Measurements from ENCODE around the gene LMCD1.
"Not testable (repeated sequence)": the region's sequence is repeated elsewhere in the genome, so short reads cannot be mapped to it uniquely, and the experiment has no call there.

LMCD1 gene

GRCh38 chr3:8579096-8579495 lies 77.5 kb downstream of the LMCD1 start:
- no peak for DNase-seq (ENCODE audit: low read depth, low spot score)

DNA sequence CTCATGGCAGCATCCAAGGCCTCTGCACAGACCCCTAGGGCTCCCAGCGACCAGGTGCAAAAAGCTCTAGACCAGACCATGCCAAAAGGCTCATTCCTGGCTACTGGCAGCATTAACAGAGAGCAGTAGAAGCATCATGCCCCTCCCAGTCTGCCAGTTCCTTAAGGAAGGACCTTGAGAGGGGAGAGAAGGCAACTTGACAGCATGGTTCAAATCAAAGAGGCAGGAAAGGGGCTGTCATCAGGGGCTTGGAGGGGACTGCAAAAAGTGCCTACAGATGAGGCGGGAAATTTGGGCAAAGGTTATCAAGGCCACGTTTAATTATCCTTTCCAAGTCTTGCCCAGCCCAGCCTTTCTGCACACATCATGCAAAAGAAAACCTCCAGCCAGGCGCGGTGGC lies 78.3 kb downstream of the LMCD1 start:
- no peak overlapping the region for H3K27ac ChIP-seq
- DNase-seq (ENCODE audit: low read depth, low spot score), result no peak

More at GRCh38 chr3:8579096-8579495, 77.5 kb downstream of the LMCD1 start:
- H3K27ac ChIP-seq, result no peak overlapping the region

- not testable (repeated sequence) for H3K27ac ChIP-seq; DNase-seq (ENCODE audit: low read depth, low spot score)
These were observed 78.8 kb downstream of the LMCD1 start for GRCh38 chr3:8580434-8580833.

DNA sequence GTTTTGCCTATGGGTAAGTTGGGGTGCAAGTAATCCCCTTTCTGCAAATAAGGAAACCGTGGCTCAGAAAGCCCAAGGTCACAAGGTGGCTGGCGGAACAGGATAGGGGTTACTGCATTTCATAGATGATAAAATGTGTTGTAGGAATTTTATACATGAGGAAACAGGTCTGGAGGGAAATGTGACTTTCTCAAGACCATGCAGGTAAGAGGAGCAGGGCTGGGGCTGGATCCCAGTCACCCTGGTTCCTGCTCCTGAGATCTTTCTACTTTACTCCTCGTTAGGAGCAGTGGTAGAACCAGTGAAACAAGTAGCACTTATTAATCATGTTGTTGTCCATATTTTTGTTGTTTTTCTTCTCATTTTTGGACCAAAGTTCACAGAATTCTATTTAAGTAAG lies 79.8 kb downstream of the LMCD1 start:
- H3K27ac ChIP-seq, result no peak overlapping the region
- DNase-seq (ENCODE audit: low read depth, low spot score), result no peak

DNA sequence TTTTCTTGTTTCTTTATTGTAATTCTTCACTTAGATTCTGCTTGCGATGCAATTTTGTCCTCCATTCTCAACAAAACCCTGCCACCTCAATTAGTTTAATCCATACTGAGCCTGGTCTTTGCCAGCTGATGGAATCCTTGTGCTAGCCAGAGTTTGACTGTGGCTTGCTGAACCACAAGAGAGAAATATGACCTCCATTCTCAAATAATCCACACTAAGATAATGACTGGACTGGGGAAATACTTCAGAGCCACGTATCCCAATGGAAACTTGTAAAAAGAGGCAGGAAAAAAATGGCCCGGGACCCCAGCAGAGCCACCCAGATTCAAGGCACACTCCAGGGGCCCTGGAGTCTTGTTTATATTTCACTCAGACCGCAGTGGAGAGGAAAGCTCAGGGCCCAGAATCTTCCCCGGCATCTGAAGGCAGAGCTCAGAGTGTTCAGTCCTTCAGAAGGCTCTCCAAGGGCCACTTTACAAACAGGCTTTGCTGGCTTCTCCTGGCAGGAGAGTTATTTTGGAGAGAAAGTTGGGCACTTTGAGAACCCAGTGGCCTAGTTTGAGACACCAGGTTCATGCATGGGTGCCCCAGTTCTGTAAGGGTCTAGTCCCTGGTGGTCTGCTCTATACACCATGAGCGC lies 80.3 kb downstream of the LMCD1 start:
- no peak for DNase-seq (ENCODE audit: low read depth, low spot score)

GRCh38 chr3:8584661-8585060 lies 83.0 kb downstream of the LMCD1 start:
- no peak overlapping the region for H3K27ac ChIP-seq
- no peak for DNase-seq (ENCODE audit: low read depth, low spot score)

More for the DNA sequence above, 80.3 kb downstream of the LMCD1 start:
- no peak overlapping the region for H3K27ac ChIP-seq

DNA sequence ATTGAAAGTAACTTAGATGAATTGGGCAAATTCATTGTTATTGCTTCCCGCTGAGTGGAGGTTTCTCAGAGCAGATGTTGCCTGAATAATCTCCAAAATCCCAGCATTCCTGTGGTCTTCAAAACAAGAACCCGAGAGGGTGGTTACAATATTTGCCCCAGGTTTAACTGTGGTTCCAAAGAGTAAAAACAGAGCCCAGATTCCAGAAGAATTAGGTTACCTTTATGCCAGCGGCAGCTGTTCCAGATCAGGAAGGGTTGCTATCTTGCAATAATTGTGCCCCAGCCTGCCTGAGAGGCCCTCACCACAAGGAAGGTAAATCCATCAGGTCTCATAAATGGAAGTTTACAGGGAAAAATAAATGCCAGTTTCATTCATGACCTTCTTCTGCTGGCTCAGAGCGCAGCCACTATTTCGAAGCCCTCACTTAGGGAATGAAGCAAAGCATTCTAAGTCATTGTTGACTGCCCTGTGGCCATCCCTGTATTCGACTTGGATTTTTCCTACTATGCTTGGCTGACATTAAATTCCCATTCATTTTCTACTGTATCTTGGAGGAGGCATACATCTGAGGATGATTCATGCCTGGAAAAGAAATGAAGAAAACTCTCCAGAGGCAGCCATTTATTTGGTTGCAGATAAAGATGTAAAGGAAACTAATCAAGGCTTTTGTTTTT lies 88.4 kb downstream of the LMCD1 start:
- H3K27ac ChIP-seq, result no peak overlapping the region
- DNase-seq (ENCODE audit: low read depth, low spot score), result no peak

GRCh38 chr3:8593021-8593827 lies 91.6 kb downstream of the LMCD1 start:
- no peak overlapping the region for H3K27ac ChIP-seq
- DNase-seq (ENCODE audit: low read depth, low spot score), result no peak

- no peak overlapping the region for H3K27ac ChIP-seq
- DNase-seq (ENCODE audit: low read depth, low spot score), result no peak
These were observed 93.6 kb downstream of the LMCD1 start for GRCh38 chr3:8595252-8595651.

DNA sequence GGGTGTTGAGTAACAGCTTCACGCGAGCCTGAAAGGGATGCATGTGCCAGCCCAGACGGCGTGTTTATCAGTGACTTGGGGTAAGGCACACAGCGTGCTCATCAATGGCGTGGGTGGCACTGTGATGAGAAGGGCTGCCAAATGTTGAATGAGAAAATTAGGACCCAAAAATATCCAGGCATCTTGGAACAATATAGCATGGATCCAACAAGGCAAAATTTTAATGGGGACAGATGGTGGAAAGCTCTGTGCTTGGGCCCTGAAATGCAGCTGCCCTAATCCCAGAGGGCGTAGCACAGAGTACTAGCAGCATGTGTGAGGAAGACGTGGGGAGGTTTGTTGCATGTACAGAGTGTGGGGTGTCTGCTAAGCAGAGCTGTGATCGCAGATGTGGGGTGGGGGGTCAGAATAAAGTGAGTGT lies 94.1 kb downstream of the LMCD1 start:
- no peak overlapping the region for H3K27ac ChIP-seq
- DNase-seq (ENCODE audit: low read depth, low spot score), result no peak

DNA sequence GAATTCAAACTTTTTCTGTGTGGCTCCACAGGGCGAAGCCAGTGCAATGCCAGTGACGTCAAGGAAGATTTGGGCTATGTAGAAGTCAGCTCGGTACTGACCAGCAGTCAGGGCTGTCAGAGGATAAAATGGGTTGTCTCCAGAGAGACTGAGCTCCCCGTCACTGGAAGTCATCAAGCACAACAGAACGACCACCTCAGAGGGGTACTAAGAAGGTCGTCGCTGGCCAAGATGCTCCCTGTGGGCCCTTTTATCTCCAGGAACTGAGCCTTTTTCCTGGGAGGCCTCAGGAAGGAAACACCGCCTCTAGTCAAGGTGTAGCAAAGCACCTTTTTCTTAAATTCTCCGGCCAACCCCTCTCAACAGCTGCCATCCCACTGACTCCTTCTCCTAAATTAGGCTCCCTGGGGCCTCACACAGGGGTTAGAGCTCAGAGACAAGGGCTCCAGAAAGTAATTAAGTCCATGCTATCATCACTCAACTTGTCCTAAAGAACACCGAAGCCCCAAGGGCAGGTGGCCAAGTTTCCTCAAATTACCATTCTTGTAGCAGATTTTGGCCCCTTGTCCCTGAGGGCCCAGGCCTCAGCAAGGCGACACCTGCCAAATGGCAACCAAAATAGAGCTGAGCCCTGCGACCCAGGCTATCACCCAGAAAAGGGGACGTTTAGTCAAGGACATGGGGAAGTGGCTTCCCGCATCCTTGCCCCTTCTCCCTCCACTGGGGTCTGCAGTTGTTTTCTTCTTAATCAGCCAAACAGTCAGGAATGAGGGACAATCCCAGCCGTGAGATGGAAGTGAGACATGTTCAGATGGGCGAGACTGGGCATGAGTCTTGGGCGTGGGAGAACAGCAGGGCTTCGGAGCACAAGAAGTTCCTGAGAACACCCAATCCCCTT lies 94.9 kb downstream of the LMCD1 start:
- no peak overlapping the region for H3K27ac ChIP-seq
- DNase-seq (ENCODE audit: low read depth, low spot score), result peak; percentile 20

DNA sequence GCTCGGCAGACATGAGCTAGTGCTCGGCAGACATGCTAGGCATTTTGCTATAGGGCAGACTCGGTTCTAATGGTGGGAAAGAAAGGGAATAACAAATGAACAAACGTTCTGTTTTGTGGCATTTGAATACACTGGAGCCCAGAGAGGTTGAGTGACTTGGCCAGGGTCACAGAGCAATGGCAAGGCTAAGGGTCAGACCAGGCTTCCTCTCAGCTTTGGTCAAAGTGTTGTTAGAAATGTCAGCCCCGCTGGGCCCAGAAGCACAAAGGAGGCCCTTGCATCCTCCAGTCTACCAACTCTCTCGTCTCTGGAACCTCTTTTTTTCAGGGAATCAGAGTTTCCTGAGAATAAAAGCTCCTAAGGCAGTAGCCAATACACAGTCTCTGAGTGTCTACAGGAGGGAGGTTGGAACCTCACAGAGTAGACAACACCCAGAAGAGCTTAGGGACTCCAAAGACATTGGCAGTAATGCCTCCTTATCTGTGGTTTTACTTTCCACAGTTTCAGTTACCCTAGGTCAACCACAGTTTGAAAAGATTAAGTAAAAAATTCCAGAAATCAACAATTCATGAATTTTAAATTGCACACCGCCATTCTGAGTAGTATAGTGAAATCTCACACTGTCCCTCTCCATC lies 95.7 kb downstream of the LMCD1 start:
- DNase-seq (ENCODE audit: low read depth, low spot score), result no peak
- H3K27ac ChIP-seq, result no peak overlapping the region

GRCh38 chr3:8599146-8599545 lies 97.5 kb downstream of the LMCD1 start:
- no peak for DNase-seq (ENCODE audit: low read depth, low spot score)
- H3K27ac ChIP-seq, result no peak overlapping the region

DNA sequence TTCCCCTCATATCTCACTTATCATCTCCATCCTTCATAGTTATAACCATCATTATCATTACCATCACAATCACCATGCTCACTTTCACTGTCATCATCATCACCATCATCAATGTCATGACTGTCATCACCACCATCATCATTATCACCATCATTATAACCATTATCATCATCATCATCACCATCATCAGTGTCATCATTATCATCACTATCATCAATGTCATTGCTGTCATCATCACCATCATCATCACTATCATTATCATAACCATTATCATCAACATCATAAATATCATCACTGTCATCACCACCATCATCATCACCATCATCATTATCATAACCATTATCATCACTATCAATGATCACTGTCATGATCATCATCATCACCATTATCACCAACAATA lies 98.8 kb downstream of the LMCD1 start:
- H3K27ac ChIP-seq, result no peak overlapping the region
- DNase-seq (ENCODE audit: low read depth, low spot score), result no peak

GRCh38 chr3:8603115-8603710 lies 101.6 kb downstream of the LMCD1 start:
- no peak for DNase-seq (ENCODE audit: low read depth, low spot score)
- no peak overlapping the region for H3K27ac ChIP-seq

DNA sequence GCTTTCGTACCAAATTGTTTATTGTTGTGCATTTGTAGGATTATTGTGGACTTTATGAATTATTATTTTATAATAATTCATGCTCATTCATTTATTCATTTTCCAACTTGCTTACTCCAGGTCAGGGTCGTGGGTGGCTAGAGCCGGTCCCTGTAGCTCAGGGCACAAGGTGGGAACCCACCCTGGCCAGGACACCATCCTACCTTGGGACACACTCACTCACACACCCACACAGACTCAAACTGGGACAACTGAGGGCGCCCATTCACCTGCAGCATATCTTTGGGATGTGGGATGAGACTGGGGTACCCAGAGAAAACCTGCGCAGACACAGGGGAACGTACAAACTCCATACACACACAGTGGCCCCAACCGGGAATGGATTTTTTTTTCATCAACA lies 102.4 kb downstream of the LMCD1 start:
- H3K27ac ChIP-seq, result no peak overlapping the region
- DNase-seq (ENCODE audit: low read depth, low spot score), result no peak

- H3K27ac ChIP-seq, result no peak overlapping the region
These were observed 103.4 kb downstream of the LMCD1 start for GRCh38 chr3:8604988-8605387.

GRCh38 chr3:8606701-8607231 lies 105.1 kb downstream of the LMCD1 start:
- H3K27ac ChIP-seq, result no peak overlapping the region
- DNase-seq (ENCODE audit: low read depth, low spot score), result no peak

More at GRCh38 chr3:8604988-8605387, 103.4 kb downstream of the LMCD1 start:
- DNase-seq (ENCODE audit: low read depth, low spot score), result no peak

Data from epithelial cell of prostate (primary cell).